ENCODE measurements around the gene OR7C2.
"Not testable (repeated sequence)": the region's sequence is repeated elsewhere in the genome, so short reads cannot be mapped to it uniquely, and the experiment has no call there.

Gene OR7C2

DNA sequence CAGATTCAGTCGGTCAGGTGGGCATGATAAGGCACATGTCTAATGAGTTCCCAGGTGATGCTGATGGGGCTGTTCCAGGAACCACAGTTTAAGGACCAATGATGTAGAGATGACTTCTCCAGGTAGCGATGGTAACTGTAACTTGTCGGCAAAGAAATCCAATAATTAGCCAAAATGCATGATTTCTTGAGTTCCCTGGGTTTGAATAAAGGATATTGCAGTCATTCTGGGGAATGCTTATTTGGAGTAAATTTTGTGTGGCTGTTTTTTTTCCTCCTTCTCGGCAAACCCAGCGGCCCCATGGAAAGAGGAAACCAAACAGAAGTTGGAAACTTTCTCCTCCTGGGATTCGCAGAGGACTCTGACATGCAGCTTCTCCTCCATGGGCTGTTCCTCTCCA is at the start of gene OR7C2:
OR7C2 (plus strand) TSS at position 301 of the 400 bp plus-strand sequence; CDS start at position 301, 0 bp downstream.
- DNase-seq, result no peak

DNA sequence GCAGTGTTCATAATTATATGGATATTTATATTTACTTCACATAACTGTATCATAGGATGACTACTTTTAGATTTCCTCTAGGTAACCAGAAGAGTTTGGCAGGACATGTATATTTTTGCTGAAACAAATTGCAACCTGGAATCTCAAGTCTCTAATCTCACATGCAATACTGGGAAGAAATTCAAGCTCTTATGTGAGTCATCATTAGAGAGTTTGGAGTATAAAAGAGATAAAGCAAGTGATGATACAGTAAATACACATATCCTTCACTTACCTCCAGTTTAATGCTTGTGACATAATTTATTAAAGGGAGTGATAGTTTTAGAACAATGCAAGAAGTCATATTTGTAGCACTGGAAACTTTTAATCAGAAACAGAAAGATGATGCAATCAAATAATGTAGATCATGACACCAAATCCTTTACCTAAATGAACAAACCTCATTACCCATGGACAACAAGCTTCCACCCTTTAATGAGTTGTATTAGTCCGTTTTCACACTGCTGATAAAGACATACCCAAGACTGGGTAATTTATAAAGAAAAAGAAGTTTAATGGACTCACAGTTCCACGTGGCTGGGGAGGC is 39.5 kb upstream of the OR7C2 start:
- DNase-seq, result no peak

- no peak for DNase-seq
Measured at GRCh38 chr19:14906711-14907110, 34.6 kb upstream of the OR7C2 start.

DNA sequence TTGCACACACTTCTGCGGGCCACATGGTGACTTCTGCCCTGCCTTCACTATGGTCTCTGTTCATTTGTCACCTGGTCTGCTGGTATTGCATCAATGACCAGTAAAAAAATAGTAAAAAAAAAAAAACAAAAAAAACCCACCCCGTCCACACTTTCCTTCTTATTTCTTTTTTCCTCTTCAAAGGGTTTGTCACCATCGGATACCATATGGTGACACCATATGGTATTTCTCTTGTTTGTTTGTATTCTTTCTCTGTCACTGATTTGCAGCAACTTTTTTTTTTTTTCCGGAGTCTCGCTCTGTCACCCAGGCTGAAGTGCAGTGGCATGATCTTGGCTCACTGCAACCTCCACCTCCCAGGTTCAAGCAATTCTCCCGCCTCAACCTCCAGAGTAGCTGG is 26.2 kb upstream of the OR7C2 start:
- no peak for DNase-seq

DNA sequence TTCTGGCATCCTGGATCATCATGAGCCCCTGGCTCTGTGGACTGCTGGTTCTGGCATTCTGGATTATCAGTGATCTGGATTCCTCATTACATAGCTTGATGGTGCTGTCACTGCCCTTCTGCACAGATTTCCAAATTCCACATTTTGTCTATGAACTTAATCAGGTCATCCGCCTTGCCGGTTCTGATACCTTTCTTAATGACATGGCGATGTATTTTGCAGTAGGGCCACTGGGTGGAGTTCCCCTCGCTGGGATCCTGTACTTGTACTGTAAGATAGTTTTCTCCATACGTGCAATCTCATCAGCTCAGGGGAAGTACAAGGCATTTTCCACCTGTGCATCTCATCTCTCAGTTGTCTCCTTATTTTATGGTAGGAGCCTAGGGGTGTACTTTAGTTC is 24.4 kb upstream of the OR7C2 start:
- DNase-seq, result no peak

- no peak for DNase-seq
Measured at GRCh38 chr19:14933506-14933905, 7.8 kb upstream of the OR7C2 start.

DNA sequence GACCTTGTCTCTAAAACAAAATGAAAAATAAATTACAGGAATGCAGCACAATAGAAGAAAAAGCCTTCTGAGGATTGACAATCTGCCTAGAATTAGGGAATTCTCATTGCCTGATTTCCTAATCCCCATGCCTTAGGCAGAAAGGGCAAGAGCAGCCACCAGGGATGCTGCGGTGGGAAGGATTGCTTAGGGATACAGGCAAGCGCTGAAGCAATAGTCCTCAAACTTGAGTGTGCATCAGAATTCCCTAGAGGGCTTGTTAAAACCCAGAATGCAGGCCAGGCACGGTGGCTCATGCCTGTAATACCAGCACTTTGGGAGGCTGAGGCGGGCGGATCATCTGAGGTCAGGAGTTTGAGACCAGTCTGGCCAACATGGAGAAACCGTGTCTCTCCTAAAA is 1.0 kb upstream of the OR7C2 start:
- no peak for DNase-seq

DNA sequence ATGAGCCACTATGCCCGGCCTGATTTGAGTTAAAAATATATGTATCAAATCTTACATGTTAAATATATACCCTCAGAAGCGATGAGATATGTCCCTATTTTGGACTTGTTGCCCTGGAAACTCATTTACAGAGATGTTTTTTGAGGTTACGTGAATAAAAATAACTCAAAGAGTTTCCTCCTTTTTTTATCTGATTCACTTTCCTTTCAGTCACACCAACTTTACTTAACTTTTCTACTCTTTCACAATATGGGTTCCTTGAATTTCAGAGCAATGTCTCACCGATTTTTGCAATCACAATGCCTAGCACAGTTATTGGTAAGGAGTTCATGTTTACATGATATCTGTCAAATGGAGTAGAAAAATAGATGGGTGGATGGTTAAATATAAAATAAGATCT is 2.3 kb downstream of the OR7C2 start:
- DNase-seq, result no peak

DNA sequence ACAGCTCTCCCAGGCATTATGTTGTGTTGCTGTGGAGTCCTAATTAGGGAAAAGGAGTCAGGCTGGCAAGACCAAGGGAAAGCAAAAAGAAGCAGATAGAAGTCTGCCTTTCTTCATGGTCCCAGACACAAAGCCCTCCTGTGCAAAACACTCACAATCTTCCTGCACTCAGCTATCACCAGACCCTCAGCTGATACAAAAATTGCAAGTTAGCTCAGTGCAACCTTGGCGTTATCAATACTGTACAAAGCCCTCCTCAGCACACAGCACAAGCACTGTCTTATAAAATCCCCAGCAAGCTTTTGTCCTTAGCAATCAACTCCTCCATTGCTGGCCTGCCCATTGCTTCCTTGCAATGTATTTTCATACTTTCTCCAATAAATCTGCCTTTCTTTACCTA is 3.2 kb downstream of the OR7C2 start:
- no peak for DNase-seq

GRCh38 chr19:14949413-14949812 is 8.1 kb downstream of the OR7C2 start:
- not testable (repeated sequence) for DNase-seq

DNA sequence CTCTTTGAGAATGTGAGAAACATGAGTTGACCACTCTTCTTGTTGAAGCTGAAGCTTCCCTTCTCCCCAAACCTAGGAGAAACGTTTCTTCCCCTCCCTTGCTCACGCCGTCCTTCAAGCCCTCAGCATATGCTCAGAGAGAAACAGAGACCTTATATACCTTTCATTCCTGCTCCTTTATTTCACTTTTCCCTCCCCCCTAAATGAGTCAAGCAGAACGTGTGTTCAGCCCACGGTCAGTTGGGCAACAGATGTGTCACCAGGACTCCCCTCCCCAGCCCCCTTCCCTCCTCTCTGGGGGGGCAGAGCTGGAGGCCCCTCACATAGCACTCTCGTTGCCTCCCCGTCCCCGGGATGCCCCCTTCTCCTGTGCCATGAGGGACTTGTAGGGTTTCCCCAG is 8.6 kb downstream of the OR7C2 start:
- DNase-seq, result no peak

- no peak for DNase-seq
Measured at GRCh38 chr19:14950421-14950820, 9.1 kb downstream of the OR7C2 start.

- no peak for DNase-seq
Measured at GRCh38 chr19:14952767-14953166, 11.5 kb downstream of the OR7C2 start.

DNA sequence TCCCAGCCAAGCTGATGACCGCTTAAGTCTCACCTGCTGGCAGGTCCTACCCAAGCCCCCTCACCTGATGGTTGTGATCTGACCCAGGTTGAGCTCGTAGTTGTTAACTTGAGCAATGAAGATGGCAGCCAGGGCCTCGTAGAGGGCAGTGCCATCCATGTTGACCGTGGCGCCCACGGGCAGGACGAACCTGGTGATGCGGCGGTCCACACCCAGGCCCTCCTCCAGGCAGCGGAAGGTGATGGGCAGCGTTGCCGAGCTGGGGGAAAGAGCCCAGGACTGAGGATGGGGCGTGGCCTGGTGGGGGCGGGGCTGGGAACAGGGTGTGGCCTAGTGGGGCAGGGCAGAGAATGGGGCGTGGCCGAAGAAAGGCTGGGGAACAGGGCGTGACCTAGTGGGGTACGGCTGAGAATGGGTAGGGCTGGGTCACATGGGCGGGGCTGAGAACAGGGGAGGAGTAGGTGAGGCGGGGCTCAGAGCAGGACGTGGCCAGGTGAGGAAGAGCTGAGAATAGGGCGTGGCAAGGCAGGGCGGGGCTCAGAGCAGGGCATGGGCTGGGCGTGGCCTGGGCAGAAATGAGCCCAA is 12.9 kb downstream of the OR7C2 start:
- no peak for DNase-seq

DNA sequence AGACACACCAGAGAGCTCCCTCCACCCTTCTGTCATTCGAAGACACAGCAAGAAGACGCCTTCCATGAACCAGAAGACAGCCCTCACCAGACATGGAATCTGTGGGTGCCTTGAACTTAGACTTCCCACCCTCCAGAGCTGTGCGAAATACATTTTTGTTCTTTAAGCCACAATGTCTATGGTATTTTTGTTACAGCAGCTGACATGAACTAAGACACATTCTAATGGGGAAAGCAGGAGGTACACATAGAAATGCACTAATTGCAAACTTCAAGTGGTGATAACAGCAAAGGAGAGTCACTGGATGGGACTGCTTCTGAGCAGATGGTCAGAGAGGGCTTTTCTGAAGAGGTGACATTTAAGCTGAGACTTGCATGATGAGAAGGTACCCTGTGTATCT is 16.2 kb downstream of the OR7C2 start:
- no peak for DNase-seq

DNA sequence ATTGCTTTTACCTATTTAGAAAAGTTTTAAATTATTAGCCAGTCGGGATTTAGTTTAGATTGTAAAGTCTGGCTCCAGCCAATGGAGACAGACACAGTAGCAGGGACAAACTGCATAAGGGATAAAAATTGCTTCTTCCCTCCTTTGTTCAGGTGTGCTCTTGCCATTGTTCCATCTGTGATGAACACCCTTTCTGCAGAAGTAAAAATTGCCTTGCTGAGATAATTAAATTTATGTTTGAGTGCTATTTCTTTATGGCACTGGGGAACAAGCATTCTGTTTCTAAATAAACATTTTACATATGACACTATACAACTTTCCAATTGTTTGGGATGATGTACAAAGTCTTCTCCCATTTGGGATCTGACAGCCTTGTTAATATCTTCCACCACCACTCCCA is 18.0 kb downstream of the OR7C2 start:
- no peak for DNase-seq

- DNase-seq, result no peak
Measured at GRCh38 chr19:14961956-14962685, 20.8 kb downstream of the OR7C2 start.

DNA sequence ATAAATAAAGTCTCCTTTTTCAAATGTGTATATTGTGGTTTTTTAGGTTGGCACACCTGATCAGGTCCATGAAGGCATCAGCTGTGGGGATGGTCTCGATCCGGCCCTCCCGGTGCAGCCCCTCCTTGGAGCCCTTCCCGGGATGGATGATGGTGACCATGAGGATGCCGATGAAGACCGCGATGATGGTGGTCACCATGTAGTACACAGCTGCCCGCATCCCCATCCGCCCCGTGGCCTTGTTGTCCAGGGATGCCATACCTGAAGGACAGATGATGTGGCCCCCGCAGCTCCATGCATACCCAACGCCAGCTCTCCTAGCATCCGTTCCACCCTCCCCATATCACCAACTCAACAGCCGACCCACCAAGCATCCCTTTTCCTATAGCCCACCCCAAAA is 27.0 kb downstream of the OR7C2 start:
- DNase-seq, result no peak

DNA sequence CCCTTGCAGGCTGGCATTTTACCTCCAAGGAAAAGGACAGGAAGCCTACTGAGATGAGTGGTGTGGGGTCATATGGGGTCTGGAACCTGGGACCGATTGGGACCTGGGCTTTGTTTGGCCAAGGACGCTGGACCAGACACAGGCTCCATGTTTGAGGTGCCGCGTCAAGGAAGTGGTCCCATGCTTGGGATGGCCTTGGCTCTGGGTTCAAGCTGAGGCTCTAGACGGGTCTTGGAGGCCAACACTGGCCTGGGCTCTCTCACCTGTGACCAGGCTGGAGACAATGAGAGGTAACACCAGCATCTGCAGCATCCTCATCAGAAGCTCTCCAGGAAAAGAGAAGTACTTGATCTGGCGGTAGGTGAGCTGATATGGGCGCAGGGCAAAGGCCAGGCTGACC is 30.2 kb downstream of the OR7C2 start:
- no peak for DNase-seq

DNA sequence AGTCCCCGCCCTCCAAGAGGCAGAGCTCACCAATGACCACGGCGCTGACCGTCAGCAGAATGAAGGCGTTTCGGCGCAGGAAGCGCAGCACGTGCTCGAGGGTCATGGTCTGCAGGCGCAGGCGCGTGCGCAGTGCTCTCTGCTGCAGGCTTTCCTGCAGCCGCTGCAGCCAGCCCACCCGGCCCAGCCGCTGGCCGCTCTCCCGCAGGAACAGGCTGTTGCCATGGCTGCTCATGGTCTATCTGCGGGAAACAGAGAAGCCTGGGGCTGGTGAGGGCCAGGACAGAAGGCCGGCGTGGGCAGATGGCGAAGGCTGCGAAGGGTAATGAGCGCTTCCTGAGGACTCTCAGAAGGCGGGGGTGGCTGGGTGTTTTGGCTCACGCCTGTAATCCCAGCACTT is 31.4 kb downstream of the OR7C2 start:
- DNase-seq, result no peak

- DNase-seq, result no peak
Measured at GRCh38 chr19:14974488-14974887, 33.2 kb downstream of the OR7C2 start.

- no peak for DNase-seq
Measured at GRCh38 chr19:14977128-14977527, 35.8 kb downstream of the OR7C2 start.

GRCh38 chr19:14978161-14978776 is 37.0 kb downstream of the OR7C2 start:
- DNase-seq, result no peak

Data from NCI-H446 (cell line).